GM23338 (cell line): ENCODE data around the gene TLCD5. TPM values are rescaled to one million over a fixed set of nuclear protein-coding genes. Genes with fewer than 3 reads are reported as not detected.

Source experiments
- ATAC-seq: fragments of 200-7000 bp; cut with Tn5 transposase; 3 replicates; pipeline ENCODE4 v1.9.1; 2020
- DNase-seq: peaks from one replicate; pipeline ENCODE4 v3.0.0-alpha.2; 2015; ENCODE audit warnings: low spot score
- H2AFZ ChIP-seq: fragments of 200-600 bp; sonication (generic); 2 replicates; pipeline ENCODE4 v1.8.0; 2016; ENCODE audit warnings: antibody characterized with exemption, mild to moderate bottlenecking, moderate library complexity
- H3F3A ChIP-seq: fragments of 200-600 bp; sonication (generic); replicated peaks from 2 replicates; pipeline ENCODE4 v1.8.0; 2017; ENCODE audit warnings: antibody characterized with exemption, mixed run types, low read depth
- H3K27ac ChIP-seq: fragments of 200-600 bp; sonication (generic); 2 replicates; pipeline ENCODE4 v1.6.1; 2016; ENCODE audit warnings: low read depth
- H3K27me3 ChIP-seq: fragments of 200-600 bp; sonication (generic); 2 replicates; pipeline ENCODE4 v1.8.0; 2016; ENCODE audit warnings: mild to moderate bottlenecking, mixed run types, moderate library complexity; ENCODE audit not compliant: insufficient read depth
- H3K36me3 ChIP-seq: fragments of 200-600 bp; sonication (generic); 2 replicates; pipeline ENCODE4 v1.8.0; 2016; ENCODE audit warnings: mild to moderate bottlenecking; ENCODE audit not compliant: insufficient read depth
- H3K4me1 ChIP-seq: fragments of 200-600 bp; sonication (generic); 2 replicates; pipeline ENCODE4 v1.8.0; 2016; ENCODE audit warnings: mild to moderate bottlenecking, moderate library complexity; ENCODE audit not compliant: insufficient read depth
- H3K4me2 ChIP-seq: fragments of 200-600 bp; sonication (generic); 2 replicates; pipeline ENCODE4 v1.7.1; 2017; ENCODE audit warnings: mixed run types
- H3K4me3 ChIP-seq: fragments of 200-600 bp; sonication (generic); 2 replicates; pipeline ENCODE4 v1.6.1; 2016; ENCODE audit warnings: mixed run types
- H3K79me2 ChIP-seq: fragments of 200-600 bp; sonication (generic); replicated peaks from 2 replicates; pipeline ENCODE4 v1.8.0; 2017; ENCODE audit warnings: mild to moderate bottlenecking; ENCODE audit not compliant: insufficient read depth
- H3K9me2 ChIP-seq: fragments of 200-600 bp; sonication (generic); 2 replicates; pipeline ENCODE4 v1.8.0; 2017; ENCODE audit not compliant: insufficient read depth
- H4K20me1 ChIP-seq: fragments of 200-600 bp; sonication (generic); replicated peaks from 2 replicates; pipeline ENCODE4 v1.8.0; 2017; ENCODE audit warnings: mild to moderate bottlenecking; ENCODE audit not compliant: insufficient read depth
- H3K27ac Mint-ChIP-seq: 2 replicates; pipeline ENCODE4 v1.8.0; 2020; ENCODE audit warnings: inconsistent platforms, mild to moderate bottlenecking, moderate library complexity, mixed read lengths
- H3K27me3 Mint-ChIP-seq: 3 replicates; pipeline ENCODE4 v1.8.0; 2022; ENCODE audit warnings: low read depth, mild to moderate bottlenecking, moderate library complexity, mixed read lengths, inconsistent platforms; ENCODE audit not compliant: insufficient read depth, poor library complexity
- H3K36me3 Mint-ChIP-seq: 3 replicates; pipeline ENCODE4 v1.8.0; 2021; ENCODE audit warnings: low read depth, mild to moderate bottlenecking, inconsistent platforms, moderate library complexity, mixed read lengths
- H3K4me1 Mint-ChIP-seq: 3 replicates; pipeline ENCODE4 v1.8.0; 2020; ENCODE audit warnings: mild to moderate bottlenecking, inconsistent platforms, mixed read lengths
- H3K4me3 Mint-ChIP-seq: 3 replicates; pipeline ENCODE4 v1.8.0; 2021; ENCODE audit warnings: moderate library complexity, mild to moderate bottlenecking, inconsistent platforms, mixed read lengths
- H3K9me3 Mint-ChIP-seq: 3 replicates; pipeline ENCODE4 v1.8.0; 2020; ENCODE audit warnings: moderate library complexity, mild to moderate bottlenecking, inconsistent platforms, mixed read lengths
- CTCF ChIP-seq, 2 experiments: fragments of 200-600 bp in 1 of 2; sonication (generic) in 1 of 2; conservative IDR thresholded peaks; 2 replicates each; pipeline versions ENCODE4 v1.5.1 to v1.6.1; 2016 to 2017; ENCODE audit warnings: antibody characterized with exemption in 2 of 2, low read depth in 2 of 2, mild to moderate bottlenecking in 2 of 2, moderate library complexity in 1 of 2
- EZH2phosphoT487 ChIP-seq: fragments of 200-600 bp; sonication (generic); IDR thresholded peaks from one replicate; pipeline ENCODE4 v1.8.1; 2018; ENCODE audit warnings: antibody characterized with exemption; ENCODE audit not compliant: unreplicated experiment
- POLR2AphosphoS5 ChIP-seq: IDR thresholded peaks from 2 replicates; pipeline ENCODE4 v1.6.1; 2016; ENCODE audit warnings: antibody characterized with exemption, low read depth
- REST ChIP-seq: IDR thresholded peaks from one replicate; pipeline ENCODE4 v1.6.1; 2018; ENCODE audit warnings: antibody characterized with exemption; ENCODE audit not compliant: unreplicated experiment
- ZNF331 ChIP-seq: fragments of 250-450 bp; sonication (Bioruptor Pico); IDR thresholded peaks from 2 replicates; pipeline ENCODE4 v1.5.0; 2020; ENCODE audit warnings: low read depth, mild to moderate bottlenecking, moderate library complexity
- ZNF462 ChIP-seq: fragments of 250-450 bp; sonication (Bioruptor Pico); IDR thresholded peaks from 2 replicates; pipeline ENCODE4 v1.5.0; 2020; ENCODE audit warnings: mild to moderate bottlenecking, moderate library complexity
- polyA plus RNA-seq: library from polyadenylated mRNA; unstranded; fragments of >200 nt; fragmentation: Nextera tagmentation; extraction: Ambion mirVana; gene quantifications from 2 replicates; pipeline ENCODE4 v1.2.1, GENCODE V29; 2016
- total RNA-seq: library from RNA; depleted of rRNA; stranded (reverse); fragments of >200 nt; shearing (Covaris generic); gene quantifications from 2 replicates; pipeline ENCODE4 v1.2.3, GENCODE V29; 2014

The TLCD5 gene
- total and polyA plus RNA-seq, 2 experiments from 2014 or later = 5.2 to 10.0 TPM

- TF ChIP-seq ZNF331 (CRISPR knock-in tag) (no peak), EZH2phosphoT487 (no peak), ZNF462 (CRISPR knock-in tag) (no peak), POLR2AphosphoS5 (no peak), REST (no peak), CTCF (conservative IDR thresholded peaks at IDR 0.05; ENCODE audit: low read depth in 2 of 2) (no peak)
- Mint-ChIP-seq H3K4me3 (no peak overlapping the region), H3K27me3 (peaks cover 2% of the 10 kb centered on the region), H3K4me1 (peaks cover 11% of the 10 kb centered on the region; the same call in 2 of the 3 replicates), H3K9me3 (peaks cover 28% of the 10 kb centered on the region), H3K27ac (no peak overlapping the region), H3K36me3 (peaks cover 29% of the 10 kb centered on the region)
- no peaks in the 10 kb centered on the region for H3K9me2 ChIP-seq
- H3K79me2 ChIP-seq = peaks cover 96% of the 10 kb centered on the region
- no peak overlapping the region for H2AFZ ChIP-seq
- no peak overlapping the region for H3K4me3 ChIP-seq
- ATAC-seq (no peak), DNase-seq (no peak)
- H3K36me3 ChIP-seq = 0 out of 2 replicates have a peak, but pooled peaks cover 5% of the 10 kb centered on the region
- no peaks in the 10 kb centered on the region for H4K20me1 ChIP-seq
- H3K27ac ChIP-seq = no peak overlapping the region
- no peaks in the 10 kb centered on the region; the same call in 1 of the 2 replicates for H3F3A ChIP-seq
- H3K27me3 ChIP-seq = no peaks in the 10 kb centered on the region
- no peak overlapping the region for H3K4me2 ChIP-seq
- no peaks in the 10 kb centered on the region; the same call in 1 of the 2 replicates for H3K4me1 ChIP-seq
Observed at GRCh38 chr11:120378474-120378873, 53.4 kb downstream of the TLCD5 start.
